HG03571 (cell line): Measurements from ENCODE around the gene GNRH2.
"Not testable (repeated sequence)": the region's sequence is repeated elsewhere in the genome, so short reads cannot be mapped to it uniquely, and the experiment has no call there.

Experiments used
- ATAC-seq: cut with Tn5 transposase; IDR thresholded peaks from one replicate; pipeline ENCODE4 v1.9.1; 2021; ENCODE audit not compliant: unreplicated experiment

Gene GNRH2

GRCh38 chr20:3041854-3042409 is 1.5 kb upstream of the GNRH2 start:
- no peak for ATAC-seq

GRCh38 chr20:3042625-3043024 is 797 bp upstream of the GNRH2 start:
- no peak for ATAC-seq

GRCh38 chr20:3044336-3044965 is 1.0 kb downstream of the GNRH2 start:
- no peak for ATAC-seq

GRCh38 chr20:3045042-3045815 is 1.8 kb downstream of the GNRH2 start:
- peak; percentile 35 for ATAC-seq

- ATAC-seq: peak; percentile 84
Observed at GRCh38 chr20:3045816-3046676, 2.6 kb downstream of the GNRH2 start, which contains the start of gene MRPS26. Gene MRPS26, plus strand, starts transcription at chr20:3046052. Its CDS starts 17 bp downstream, at chr20:3046069.

- no peak for ATAC-seq
Observed at GRCh38 chr20:3046677-3047462, 3.4 kb downstream of the GNRH2 start.

GRCh38 chr20:3047486-3048419 is 4.3 kb downstream of the GNRH2 start:
- no peak for ATAC-seq

- no peak for ATAC-seq
Observed at GRCh38 chr20:3051385-3052019, 8.1 kb downstream of the GNRH2 start.

GRCh38 chr20:3059489-3059888 is 16.1 kb downstream of the GNRH2 start:
- ATAC-seq: no peak

- not testable (repeated sequence) for ATAC-seq
Observed at GRCh38 chr20:3064119-3064518, 20.7 kb downstream of the GNRH2 start.

GRCh38 chr20:3067139-3068014 is 24.0 kb downstream of the GNRH2 start:
- no peak for ATAC-seq

- ATAC-seq: peak; percentile 47
Observed at GRCh38 chr20:3068075-3068474, 24.7 kb downstream of the GNRH2 start.

- ATAC-seq: no peak
Observed at GRCh38 chr20:3068986-3069900, 25.8 kb downstream of the GNRH2 start.

- no peak for ATAC-seq
Observed at GRCh38 chr20:3070725-3071124, 27.3 kb downstream of the GNRH2 start.

- no peak for ATAC-seq
Observed at GRCh38 chr20:3071266-3071609, 27.8 kb downstream of the GNRH2 start.

GRCh38 chr20:3071610-3072529 is 28.4 kb downstream of the GNRH2 start, which contains the start of gene OXT:
Gene OXT, plus strand, starts transcription at chr20:3071620. Its CDS starts 36 bp downstream, at chr20:3071656.
- no peak for ATAC-seq
